HG02763 (cell line): ENCODE data around the gene MPG.
A peak's percentile ranks its signal among the peaks of the same experiment; 100 is the strongest.

ENCODE experiments used
- ATAC-seq: cut with Tn5 transposase; IDR thresholded peaks from one replicate; pipeline ENCODE4 v1.9.1; 2021; ENCODE audit warnings: mild to moderate bottlenecking, moderate library complexity; ENCODE audit not compliant: unreplicated experiment

The MPG gene

GRCh38 chr16:83060-83603 lies 5.1 kb downstream of the MPG start:
- no peak for ATAC-seq

GRCh38 chr16:83781-84615 lies 6.0 kb downstream of the MPG start:
- ATAC-seq: no peak

- ATAC-seq: peak; percentile 61
These were observed 6.8 kb downstream of the MPG start for GRCh38 chr16:84718-85406.

- ATAC-seq: no peak
These were observed 7.4 kb downstream of the MPG start for GRCh38 chr16:85407-85782.

GRCh38 chr16:85865-86264 lies 7.8 kb downstream of the MPG start:
- no peak for ATAC-seq

GRCh38 chr16:86483-86952 lies 8.5 kb downstream of the MPG start:
- no peak for ATAC-seq

- no peak for ATAC-seq
These were observed 10.6 kb downstream of the MPG start for GRCh38 chr16:88613-89012.

GRCh38 chr16:89391-90302 lies 11.6 kb downstream of the MPG start:
- ATAC-seq: no peak

GRCh38 chr16:91484-91883 lies 13.5 kb downstream of the MPG start:
- ATAC-seq: no peak

- no peak for ATAC-seq
These were observed 14.7 kb downstream of the MPG start for GRCh38 chr16:92431-93339.

GRCh38 chr16:94918-95265 lies 16.9 kb downstream of the MPG start:
- no peak for ATAC-seq

- ATAC-seq: peak; percentile 68
These were observed 18.9 kb downstream of the MPG start for GRCh38 chr16:96935-97381.

- no peak for ATAC-seq
These were observed 19.8 kb downstream of the MPG start for GRCh38 chr16:97822-98221.

- ATAC-seq: no peak
These were observed 23.0 kb downstream of the MPG start for GRCh38 chr16:100989-101388.

GRCh38 chr16:101586-101985 lies 23.6 kb downstream of the MPG start:
- no peak for ATAC-seq

GRCh38 chr16:102060-102855 lies 24.2 kb downstream of the MPG start:
- no peak for ATAC-seq

- no peak for ATAC-seq
These were observed 26.3 kb downstream of the MPG start for GRCh38 chr16:104355-104754.

GRCh38 chr16:104928-105327 lies 26.9 kb downstream of the MPG start:
- ATAC-seq: no peak

- ATAC-seq: no peak
These were observed 27.5 kb downstream of the MPG start for GRCh38 chr16:105521-105920.
